Adrenal gland (tissue), 5 donors: ENCODE data around the gene CD70.
"Not testable (repeated sequence)": the region's sequence is repeated elsewhere in the genome, so short reads cannot be mapped to it uniquely, and the experiment has no call there.

ENCODE experiments used
- CTCF ChIP-seq, 6 experiments: fragments of 450-650 bp in 4 of 6; fragments of 200-600 bp in 2 of 6; sonication (generic) in 1 of 6; IDR thresholded peaks; 1 replicate in 5 of 6; 2 replicates in 1 of 6; pipeline versions ENCODE4 v1.5.1 to v1.8.0; 2016 to 2021; ENCODE audit warnings: antibody characterized with exemption in 6 of 6, mild to moderate bottlenecking in 2 of 6, moderate library complexity in 1 of 6
- POLR2A ChIP-seq, 2 donors: fragments of 450-650 bp; IDR thresholded peaks; one replicate each; pipeline ENCODE4 v1.6.1; 2017; ENCODE audit warnings: antibody characterized with exemption in 2 of 2, mild to moderate bottlenecking in 2 of 2, moderate library complexity in 1 of 2
- donor health status: DM: no; HTN: no; CAD: no.

GRCh38 chr19:6562437-6562836 is 28.5 kb downstream of the CD70 start:
- not testable (repeated sequence) for TF ChIP-seq CTCF, POLR2A (IDR thresholded peaks at IDR 0.05)
